Parathyroid adenoma (tissue), 2 donors: ENCODE measurements around the gene PCSK2.

Experiments
- H2AFZ ChIP-seq: fragments of 300-600 bp; sonication (generic); one replicate; pipeline ENCODE4 v1.7.0; 2017; ENCODE audit warnings: antibody characterized with exemption, mild to moderate bottlenecking
- H3K27ac ChIP-seq: fragments of 300-600 bp; sonication (generic); one replicate; pipeline ENCODE4 v1.7.0; 2017
- H3K27me3 ChIP-seq: fragments of 300-600 bp; sonication (generic); one replicate; pipeline ENCODE4 v1.7.0; 2017; ENCODE audit warnings: low read length; ENCODE audit not compliant: control insufficient read depth, insufficient read depth
- H3K36me3 ChIP-seq: fragments of 300-600 bp; sonication (generic); one replicate; pipeline ENCODE4 v1.7.0; 2017; ENCODE audit warnings: low read length; ENCODE audit not compliant: control insufficient read depth, insufficient read depth
- H3K4me1 ChIP-seq: fragments of 300-600 bp; sonication (generic); one replicate; pipeline ENCODE4 v1.7.0; 2017; ENCODE audit warnings: control low read depth
- H3K4me2 ChIP-seq: fragments of 300-600 bp; sonication (generic); one replicate; pipeline ENCODE4 v1.7.0; 2017; ENCODE audit warnings: low read length
- H3K4me3 ChIP-seq: fragments of 300-600 bp; sonication (generic); one replicate; pipeline ENCODE4 v1.7.0; 2017; ENCODE audit warnings: low read depth, low read length
- H3K79me2 ChIP-seq: fragments of 300-600 bp; sonication (generic); one replicate; pipeline ENCODE4 v1.7.0; 2017; ENCODE audit warnings: control low read depth
- H3K9ac ChIP-seq: fragments of 300-600 bp; sonication (generic); one replicate; pipeline ENCODE4 v1.7.0; 2017; ENCODE audit warnings: mild to moderate bottlenecking
- H3K9me3 ChIP-seq: fragments of 300-600 bp; sonication (generic); one replicate; pipeline ENCODE4 v1.7.0; 2017; ENCODE audit warnings: low read length; ENCODE audit not compliant: control insufficient read depth
- CTCF ChIP-seq: fragments of 300-600 bp; sonication (generic); IDR thresholded peaks from one replicate; pipeline ENCODE4 v1.7.0; 2017; ENCODE audit warnings: antibody characterized with exemption, mild to moderate bottlenecking
- donor health status: primary hyperparathyroidism.

The PCSK2 gene

GRCh38 chr20:17522528-17522927 is 295.7 kb downstream of the PCSK2 start:
- no peak for TF ChIP-seq CTCF
- Histone ChIP-seq H3K4me2 (no peak overlapping the region), H3K4me1 (no peaks in the 10 kb centered on the region), H2AFZ (no peak overlapping the region), H3K9ac (no peak overlapping the region), H3K79me2 (no peaks in the 10 kb centered on the region), H3K27me3 (no peaks in the 10 kb centered on the region), H3K27ac (no peak overlapping the region), H3K4me3 (no peak overlapping the region), H3K9me3 (no peaks in the 10 kb centered on the region), H3K36me3 (no peaks in the 10 kb centered on the region)

DNA sequence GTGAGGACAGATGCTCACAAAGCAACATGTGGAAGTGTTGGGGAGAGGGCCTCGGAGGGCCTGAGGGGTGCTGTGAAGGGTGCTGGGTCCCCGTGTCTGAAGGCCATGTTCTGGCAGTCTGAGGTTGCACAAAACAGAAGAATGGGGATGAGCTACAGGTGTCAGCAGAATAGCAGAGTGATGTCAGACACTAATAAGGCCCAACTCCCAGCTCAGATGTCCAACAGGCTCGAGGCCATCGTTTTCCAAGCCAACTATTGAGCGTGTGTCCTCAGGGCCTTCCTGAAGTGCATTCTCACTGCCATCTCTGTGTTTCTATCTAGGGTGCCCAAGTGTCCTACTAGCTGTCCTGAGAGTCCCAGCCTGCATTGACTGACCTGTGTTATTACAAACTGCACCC is 296.5 kb downstream of the PCSK2 start:
- no peak overlapping the region for H2AFZ ChIP-seq
- no peaks in the 10 kb centered on the region for H3K27me3 ChIP-seq
- no peak overlapping the region for H3K27ac ChIP-seq
- H3K79me2 ChIP-seq = no peaks in the 10 kb centered on the region
- H3K4me1 ChIP-seq = no peaks in the 10 kb centered on the region
- H3K9me3 ChIP-seq = no peaks in the 10 kb centered on the region
- no peak overlapping the region for H3K4me2 ChIP-seq
- no peaks in the 10 kb centered on the region for H3K36me3 ChIP-seq
- H3K9ac ChIP-seq = no peak overlapping the region
- H3K4me3 ChIP-seq = no peak overlapping the region
- no peak for TF ChIP-seq CTCF

- no peak overlapping the region for H3K9ac ChIP-seq
- H3K4me1 ChIP-seq = no peaks in the 10 kb centered on the region
- no peak overlapping the region for H3K4me3 ChIP-seq
- no peak overlapping the region for H2AFZ ChIP-seq
- H3K9me3 ChIP-seq = no peaks in the 10 kb centered on the region
- H3K27me3 ChIP-seq = no peaks in the 10 kb centered on the region
- no peaks in the 10 kb centered on the region for H3K36me3 ChIP-seq
- TF ChIP-seq CTCF = no peak
- no peaks in the 10 kb centered on the region for H3K79me2 ChIP-seq
- H3K4me2 ChIP-seq = no peak overlapping the region
- no peak overlapping the region for H3K27ac ChIP-seq
Observed at GRCh38 chr20:17524560-17524959, 297.7 kb downstream of the PCSK2 start.

DNA sequence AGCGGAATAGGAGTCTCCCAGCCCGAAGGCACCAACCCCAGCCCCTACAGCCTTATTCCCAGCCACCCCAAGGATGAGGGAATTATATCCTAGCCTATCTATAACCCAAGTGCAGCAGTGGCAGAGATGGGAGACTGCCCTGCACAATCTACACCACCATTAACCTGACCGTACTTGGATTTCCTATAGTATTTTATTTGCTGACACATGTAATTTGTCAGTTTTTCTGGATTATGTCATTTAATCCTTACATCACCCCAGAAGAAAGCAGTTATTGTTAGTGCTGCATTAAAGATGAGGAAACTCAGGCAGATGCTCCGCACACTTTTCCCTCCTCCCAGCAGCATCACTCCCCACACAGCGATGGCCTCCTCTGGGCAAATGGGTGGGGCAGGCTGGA is 298.3 kb downstream of the PCSK2 start:
- no peaks in the 10 kb centered on the region for H3K27me3 ChIP-seq
- H3K4me3 ChIP-seq = no peak overlapping the region
- no peak overlapping the region for H3K9ac ChIP-seq
- H3K9me3 ChIP-seq = no peaks in the 10 kb centered on the region
- no peak overlapping the region for H2AFZ ChIP-seq
- H3K4me2 ChIP-seq = no peak overlapping the region
- H3K27ac ChIP-seq = no peak overlapping the region
- H3K4me1 ChIP-seq = no peaks in the 10 kb centered on the region
- TF ChIP-seq CTCF = no peak
- no peaks in the 10 kb centered on the region for H3K36me3 ChIP-seq
- no peaks in the 10 kb centered on the region for H3K79me2 ChIP-seq

- no peak for TF ChIP-seq CTCF
- H3K9me3 ChIP-seq = no peaks in the 10 kb centered on the region
Observed at GRCh38 chr20:17525650-17526049, 298.8 kb downstream of the PCSK2 start.

More at GRCh38 chr20:17525650-17526049, 298.8 kb downstream of the PCSK2 start:
- Histone ChIP-seq H3K4me3 (no peak overlapping the region), H3K27me3 (no peaks in the 10 kb centered on the region), H3K27ac (no peak overlapping the region), H2AFZ (no peak overlapping the region), H3K79me2 (no peaks in the 10 kb centered on the region), H3K36me3 (no peaks in the 10 kb centered on the region), H3K4me1 (no peaks in the 10 kb centered on the region), H3K9ac (no peak overlapping the region), H3K4me2 (no peak overlapping the region)
